Activated T-cell treated with anti-CD3 and anti-CD28 coated beads, Interleukin-2, amount 50 U/mL, for 48 hours (primary cell): ENCODE results near the gene ABCB6.
A peak's percentile ranks its signal among the peaks of the same experiment; 100 is the strongest.

Source experiments
- DNase-seq, 2 experiments: peaks; one replicate each; pipeline ENCODE4 v3.0.0-alpha.2; 2020

Gene ABCB6

DNA sequence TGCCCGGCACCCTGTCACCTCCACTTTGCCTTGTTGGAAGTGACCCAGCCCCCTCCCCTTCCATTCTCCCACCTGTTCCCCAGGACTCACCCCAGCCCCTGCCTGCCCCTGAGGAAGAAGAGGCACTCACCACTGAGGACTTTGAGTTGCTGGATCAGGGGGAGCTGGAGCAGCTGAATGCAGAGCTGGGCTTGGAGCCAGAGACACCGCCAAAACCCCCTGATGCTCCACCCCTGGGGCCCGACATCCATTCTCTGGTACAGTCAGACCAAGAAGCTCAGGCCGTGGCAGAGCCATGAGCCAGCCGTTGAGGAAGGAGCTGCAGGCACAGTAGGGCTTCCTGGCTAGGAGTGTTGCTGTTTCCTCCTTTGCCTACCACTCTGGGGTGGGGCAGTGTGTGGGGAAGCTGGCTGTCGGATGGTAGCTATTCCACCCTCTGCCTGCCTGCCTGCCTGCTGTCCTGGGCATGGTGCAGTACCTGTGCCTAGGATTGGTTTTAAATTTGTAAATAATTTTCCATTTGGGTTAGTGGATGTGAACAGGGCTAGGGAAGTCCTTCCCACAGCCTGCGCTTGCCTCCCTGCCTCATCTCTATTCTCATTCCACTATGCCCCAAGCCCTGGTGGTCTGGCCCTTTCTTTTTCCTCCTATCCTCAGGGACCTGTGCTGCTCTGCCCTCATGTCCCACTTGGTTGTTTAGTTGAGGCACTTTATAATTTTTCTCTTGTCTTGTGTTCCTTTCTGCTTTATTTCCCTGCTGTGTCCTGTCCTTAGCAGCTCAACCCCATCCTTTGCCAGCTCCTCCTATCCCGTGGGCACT is 36.2 kb downstream of the ABCB6 start:
- no peak for DNase-seq

DNA sequence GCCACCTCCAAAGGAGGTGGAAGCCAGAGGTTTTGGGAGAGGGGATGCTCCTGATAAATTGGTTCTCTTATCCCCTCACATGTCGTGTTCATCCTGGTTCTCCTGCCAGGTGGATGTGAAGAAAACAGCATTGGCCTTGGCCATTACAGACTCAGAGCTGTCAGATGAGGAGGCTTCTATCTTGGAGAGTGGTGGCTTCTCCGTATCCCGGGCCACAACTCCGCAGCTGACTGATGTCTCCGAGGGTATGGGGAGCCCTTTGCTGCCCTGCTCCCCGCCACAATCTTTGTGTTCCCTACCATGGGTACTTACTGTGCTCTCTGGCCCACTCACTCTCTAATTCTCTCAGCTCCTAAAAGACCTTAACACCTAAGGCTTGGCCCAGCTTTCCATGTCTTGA is 37.2 kb downstream of the ABCB6 start:
- no peak for DNase-seq

- DNase-seq = no peak
Observed at GRCh38 chr2:219180961-219181360, 37.8 kb downstream of the ABCB6 start.

- DNase-seq = no peak
Observed at GRCh38 chr2:219179601-219180465, 38.9 kb downstream of the ABCB6 start.

DNA sequence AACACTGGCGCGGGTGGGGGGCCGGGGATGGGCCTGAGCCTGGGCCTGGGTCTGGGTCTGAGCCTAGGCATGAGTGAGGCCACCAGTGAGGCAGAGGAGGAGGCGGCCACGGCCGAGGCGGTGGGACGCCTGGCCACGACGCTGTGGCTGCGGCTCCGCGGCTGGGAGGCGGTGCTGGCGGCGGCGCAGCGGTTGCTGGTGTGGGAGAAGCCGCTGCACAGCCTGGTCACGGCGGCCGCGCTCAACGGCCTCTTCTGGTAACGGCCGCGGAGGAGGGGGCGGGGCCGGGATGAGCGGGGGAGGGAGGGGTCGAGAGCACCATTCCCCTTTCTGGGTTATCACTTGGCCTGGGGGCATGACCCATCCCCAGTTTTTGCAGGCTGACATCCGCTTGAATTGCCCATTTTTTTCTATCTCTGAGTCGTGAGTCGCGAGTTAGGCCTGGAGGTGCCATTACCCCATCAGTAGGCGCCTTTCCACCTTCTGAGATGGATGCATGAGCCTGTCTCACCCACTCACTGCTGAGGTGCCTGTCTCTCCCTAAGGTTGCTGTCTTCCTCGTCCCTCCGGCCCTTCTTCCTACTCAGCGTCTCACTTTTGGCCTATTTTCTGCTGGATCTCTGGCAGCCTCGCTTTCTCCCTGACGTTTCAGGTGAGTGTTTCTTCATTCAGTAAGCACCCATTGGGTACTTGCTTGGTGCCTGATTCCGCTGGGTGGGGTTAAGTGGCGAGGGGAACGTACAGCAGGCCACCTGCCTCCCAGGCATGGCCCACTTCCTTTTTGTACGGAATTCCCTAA is 40.2 kb downstream of the ABCB6 start:
- peak in 1 of 2 experiments; percentile 48 for DNase-seq

GRCh38 chr2:219177552-219178376 is 41.0 kb downstream of the ABCB6 start, which contains the start of gene RETREG2:
Gene RETREG2, plus strand, starts transcription at chr2:219178275. Its CDS starts 78 bp downstream, at chr2:219178353.
- DNase-seq = peak; percentile 85 to 88

DNA sequence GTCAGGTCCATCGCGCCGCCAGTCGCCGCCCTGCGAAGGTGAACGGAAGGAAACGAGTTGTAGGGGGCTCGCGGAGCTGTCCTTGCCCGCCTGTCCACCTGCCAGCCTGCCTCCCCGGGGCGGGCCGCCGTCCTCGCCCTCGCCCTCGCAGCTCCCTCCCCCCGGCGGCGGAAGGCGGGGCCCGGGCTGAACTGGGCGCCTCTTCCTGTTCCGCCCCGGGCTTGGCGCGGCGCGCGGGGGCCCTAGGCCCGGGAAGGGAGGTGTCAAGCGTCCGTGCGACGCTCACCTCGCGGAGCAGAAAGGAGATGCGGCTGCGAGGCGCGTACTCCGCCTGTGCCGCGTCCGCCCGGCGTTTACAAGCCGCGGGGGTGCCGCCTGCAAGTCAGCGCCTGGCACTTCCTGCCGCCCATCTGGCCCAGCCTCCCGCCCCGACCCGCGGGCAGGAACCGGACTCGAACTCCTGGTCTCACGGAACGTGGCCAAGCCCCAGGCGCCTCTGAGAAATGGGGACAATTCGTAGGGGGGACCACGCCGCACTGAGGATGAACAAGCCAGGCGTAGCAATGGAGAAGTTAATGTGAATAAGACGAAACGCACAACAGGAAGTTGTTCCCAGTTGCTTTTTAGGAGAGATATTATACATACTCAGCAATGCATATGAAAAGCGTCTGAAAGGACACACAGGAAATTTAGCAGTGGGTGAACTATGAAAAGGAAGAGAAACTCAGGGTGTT is 41.8 kb downstream of the ABCB6 start, which contains the start of gene CNPPD1:
Gene CNPPD1, minus strand, starts transcription at position 108 of the 734 bp plus-strand sequence. Its CDS starts 97 bp downstream, at position 11.
- peak; percentile 89 to 92 for DNase-seq

GRCh38 chr2:219175928-219176817 is 42.6 kb downstream of the ABCB6 start:
- peak; percentile 53 to 58 for DNase-seq

DNA sequence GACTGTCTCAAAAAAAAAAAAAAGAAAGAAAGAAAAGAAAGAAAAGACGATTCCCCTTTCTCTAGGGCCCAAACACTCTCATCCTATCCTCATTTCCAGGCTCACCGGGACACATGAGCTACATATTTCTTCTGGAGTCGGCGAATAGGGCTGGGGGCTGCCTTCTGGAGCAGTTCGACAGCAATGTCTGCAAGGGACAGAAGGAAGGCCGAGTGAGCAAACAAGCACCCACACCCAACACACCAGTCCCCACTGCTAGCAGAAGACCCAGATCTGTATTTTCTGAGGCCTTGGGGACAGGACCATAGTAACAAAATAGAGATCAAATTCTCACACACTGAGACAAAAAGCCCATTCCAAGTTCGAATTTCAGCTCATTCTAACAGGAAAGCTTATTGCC is 43.3 kb downstream of the ABCB6 start:
- DNase-seq = no peak

DNA sequence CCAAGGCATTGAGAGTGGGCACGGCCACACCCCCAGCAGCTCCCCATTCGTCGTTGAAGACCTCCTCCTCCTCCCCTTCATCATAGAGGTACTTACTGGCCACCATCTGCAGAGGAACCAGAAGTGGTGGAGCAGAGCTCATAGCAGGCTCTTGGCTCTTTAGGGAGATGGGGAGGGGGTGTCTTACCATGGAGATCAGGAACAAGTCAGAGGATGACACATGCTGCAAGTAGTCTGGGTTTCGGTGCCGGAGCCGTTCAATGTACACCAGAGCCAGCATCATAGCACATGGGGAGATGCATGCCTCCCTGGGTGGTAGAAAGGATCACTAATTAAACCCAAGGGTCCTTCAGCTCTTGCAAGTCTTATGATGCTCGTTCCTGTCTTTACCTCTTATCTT is 44.0 kb downstream of the ABCB6 start:
- no peak for DNase-seq

DNA sequence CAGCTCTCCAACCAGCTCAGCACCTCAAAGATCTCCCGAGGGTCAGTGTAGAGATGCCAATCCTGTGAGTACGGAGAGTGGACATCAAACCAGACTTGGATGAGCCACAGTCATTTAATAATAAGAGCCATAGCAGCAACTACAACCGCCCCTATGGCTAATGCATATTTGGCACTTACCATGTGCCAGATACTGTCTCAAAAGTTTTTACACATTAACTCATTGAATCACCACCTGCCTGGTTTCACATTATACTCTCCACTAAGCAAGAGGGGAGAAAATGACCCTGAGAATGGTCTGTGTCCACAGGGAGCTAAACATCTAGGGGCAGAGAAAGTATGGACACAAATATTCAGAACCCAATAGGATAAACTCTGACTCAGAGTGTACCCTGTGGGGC is 44.6 kb downstream of the ABCB6 start:
- DNase-seq = no peak

- no peak for DNase-seq
Observed at GRCh38 chr2:219173176-219173575, 45.6 kb downstream of the ABCB6 start.

GRCh38 chr2:219172231-219173154 is 46.3 kb downstream of the ABCB6 start:
- DNase-seq = no peak

GRCh38 chr2:219171231-219171651 is 47.5 kb downstream of the ABCB6 start:
- peak; percentile 35 to 37 for DNase-seq

DNA sequence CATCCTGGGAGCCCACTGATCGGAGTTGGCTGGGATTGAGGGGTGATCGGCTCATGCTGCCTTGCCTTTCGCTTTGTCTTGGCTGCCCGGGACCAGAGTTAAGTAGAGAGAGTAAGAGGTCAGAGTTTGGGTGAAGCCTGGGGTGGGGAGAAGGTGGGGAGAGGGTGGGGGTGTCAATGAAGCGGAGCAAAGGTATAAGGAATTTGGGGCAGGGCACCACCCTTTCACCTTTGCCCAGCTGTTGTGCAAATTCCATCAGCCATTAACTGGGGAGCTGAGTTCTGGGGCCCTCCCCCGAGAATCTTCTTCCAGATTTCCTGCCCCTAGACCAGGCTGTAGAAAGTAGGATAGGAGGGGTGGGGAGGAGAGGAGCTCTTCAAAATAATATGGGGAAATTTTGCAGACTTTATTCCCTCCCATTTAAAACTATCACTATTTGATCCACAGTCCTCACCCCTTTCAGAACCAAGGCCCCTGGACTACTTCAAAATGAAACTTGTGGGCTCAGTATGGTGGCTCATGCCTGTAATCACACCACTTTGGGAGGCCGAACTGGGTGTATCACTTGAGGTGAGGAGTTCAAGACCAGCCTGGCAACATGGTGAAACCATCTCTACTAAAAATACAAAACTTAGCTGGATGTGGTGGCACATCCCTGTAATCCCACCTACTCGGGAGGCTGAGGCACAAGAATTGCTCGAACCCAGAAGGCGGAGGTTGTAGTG is 48.7 kb downstream of the ABCB6 start, which contains the start of gene SLC23A3:
Gene SLC23A3, minus strand, starts transcription at position 100 of the 725 bp plus-strand sequence. Its CDS starts 45 bp downstream, at position 55.
- DNase-seq = peak in 1 of 2 experiments; percentile 41

GRCh38 chr2:219168932-219169331 is 49.8 kb downstream of the ABCB6 start:
- no peak for DNase-seq

GRCh38 chr2:219168526-219168925 is 50.2 kb downstream of the ABCB6 start:
- DNase-seq = no peak

DNA sequence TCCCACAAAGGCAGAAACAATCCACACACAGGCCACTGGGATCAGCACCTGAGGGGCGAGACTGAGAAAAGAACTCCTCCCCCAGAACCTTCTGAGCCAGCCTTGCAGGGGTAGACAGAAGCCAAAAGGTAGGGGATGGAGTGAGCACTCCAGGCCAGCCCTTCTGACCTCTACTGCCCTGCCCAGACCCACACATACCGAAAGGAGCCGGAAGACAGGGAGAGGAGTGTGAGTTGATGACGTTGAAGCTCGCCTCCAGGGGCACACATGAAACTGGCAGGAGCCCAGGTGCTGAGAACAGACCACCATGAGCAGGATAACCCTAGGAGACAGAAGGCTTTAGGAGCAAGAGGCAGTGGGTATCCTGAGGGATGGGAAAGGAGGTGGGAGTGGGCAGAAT is 50.8 kb downstream of the ABCB6 start:
- DNase-seq = no peak
